ENCODE measurements around the gene TOR1A. TPM values are rescaled to one million over a fixed set of nuclear protein-coding genes. Genes with fewer than 3 reads are reported as not detected.

The TOR1A gene
- total RNA-seq = 35.5 TPM
- long read RNA-seq, transcript TOR1A-201 (5 exons, 2,076 nt) = major isoform, 83 of 88 reads
- long read RNA-seq, partial matches to known transcripts = 3 of 88 reads
- long read RNA-seq, other reads (novel, unspliced or antisense) = 2 of 88 reads

- Histone ChIP-seq H3K36me3 (peaks cover 56% of the 10 kb centered on the region), H3K4me1 (peaks cover 5% of the 10 kb centered on the region), H3K9me3 (no peaks in the 10 kb centered on the region), H3K4me3 (peak within 1 kb of the TSS; percentile 70), H3K27me3 (no peaks in the 10 kb centered on the region), H3K27ac (peak within 1 kb of the TSS; percentile 76)
- intact Hi-C loops (cut with DNase I) = no loop called here
- peak; percentile 97 for ATAC-seq
- TF ChIP-seq CTCF (IDR thresholded peaks at IDR 0.05) = no peak
- DNase-seq = peak; percentile 97
Measured at GRCh38 chr9:129823935-129824601, at the start of gene TOR1A. Gene TOR1A, minus strand, starts transcription at chr9:129824136. Its CDS starts 51 bp downstream, at chr9:129824085.

GRCh38 chr9:129871046-129871445, 47.1 kb upstream of the TOR1A start:
- peaks cover 36% of the 10 kb centered on the region for H3K36me3 ChIP-seq
- H3K4me1 ChIP-seq = no peaks in the 10 kb centered on the region
- H3K27me3 ChIP-seq = no peaks in the 10 kb centered on the region
- intact Hi-C loops (cut with DNase I) = no loop called here
- H3K9me3 ChIP-seq = no peaks in the 10 kb centered on the region
- H3K27ac ChIP-seq = no peak overlapping the region
- ATAC-seq (no peak), DNase-seq (no peak)
- TF ChIP-seq CTCF (IDR thresholded peaks at IDR 0.05) = no peak
- H3K4me3 ChIP-seq = no peak overlapping the region

- DNase-seq (no peak), ATAC-seq (no peak)
- TF ChIP-seq CTCF (IDR thresholded peaks at IDR 0.05) = no peak
- Histone ChIP-seq H3K4me3 (no peak overlapping the region), H3K27me3 (no peaks in the 10 kb centered on the region), H3K9me3 (no peaks in the 10 kb centered on the region), H3K4me1 (no peaks in the 10 kb centered on the region), H3K27ac (peak overlapping the region; percentile 55), H3K36me3 (peaks cover 31% of the 10 kb centered on the region)
- intact Hi-C loops (cut with DNase I) = no loop called here
Measured at GRCh38 chr9:129869585-129870501, 45.9 kb upstream of the TOR1A start.

- TF ChIP-seq CTCF (IDR thresholded peaks at IDR 0.05) = no peak
- peak; percentile 61 for ATAC-seq
- no peaks in the 10 kb centered on the region for H3K27me3 ChIP-seq
- intact Hi-C loops (cut with DNase I) = no loop called here
- no peaks in the 10 kb centered on the region for H3K4me1 ChIP-seq
- DNase-seq = no peak
- H3K9me3 ChIP-seq = no peaks in the 10 kb centered on the region
- peaks cover 22% of the 10 kb centered on the region for H3K36me3 ChIP-seq
- H3K4me3 ChIP-seq = no peak overlapping the region
- H3K27ac ChIP-seq = peak overlapping the region; percentile 55
Measured at GRCh38 chr9:129868872-129869486, 45.0 kb upstream of the TOR1A start.

GRCh38 chr9:129868023-129868871, 44.3 kb upstream of the TOR1A start:
- Histone ChIP-seq H3K9me3 (no peaks in the 10 kb centered on the region), H3K4me3 (no peak overlapping the region), H3K27me3 (no peaks in the 10 kb centered on the region), H3K4me1 (no peaks in the 10 kb centered on the region), H3K27ac (peak overlapping the region; percentile 24), H3K36me3 (peaks cover 18% of the 10 kb centered on the region)
- ATAC-seq (no peak), DNase-seq (no peak)
- intact Hi-C loops (cut with DNase I) = no loop called here
- TF ChIP-seq CTCF (IDR thresholded peaks at IDR 0.05) = no peak

Data from upper lobe of right lung (tissue), 1 donor.